HG03066 (cell line): ENCODE results near the gene SORD.
"Not testable (repeated sequence)": the region's sequence is repeated elsewhere in the genome, so short reads cannot be mapped to it uniquely, and the experiment has no call there.

Experiments used
- ATAC-seq: cut with Tn5 transposase; IDR thresholded peaks from one replicate; pipeline ENCODE4 v1.9.1; 2021; ENCODE audit warnings: low read depth; ENCODE audit not compliant: unreplicated experiment

SORD gene

GRCh38 chr15:45023659-45024225 is 747 bp downstream of the SORD start:
- no peak for ATAC-seq

- ATAC-seq, result not testable (repeated sequence)
Observed at GRCh38 chr15:45024649-45025048, 1.7 kb downstream of the SORD start.

GRCh38 chr15:45025627-45026026 is 2.6 kb downstream of the SORD start:
- not testable (repeated sequence) for ATAC-seq

GRCh38 chr15:45026651-45027190 is 3.7 kb downstream of the SORD start:
- no peak for ATAC-seq

GRCh38 chr15:45027220-45027619 is 4.2 kb downstream of the SORD start:
- no peak for ATAC-seq

- no peak for ATAC-seq
Observed at GRCh38 chr15:45030743-45031142, 7.7 kb downstream of the SORD start.

GRCh38 chr15:45031522-45032028 is 8.6 kb downstream of the SORD start:
- ATAC-seq, result not testable (repeated sequence)

- ATAC-seq, result not testable (repeated sequence)
Observed at GRCh38 chr15:45032501-45032900, 9.5 kb downstream of the SORD start.

GRCh38 chr15:45034087-45034486 is 11.1 kb downstream of the SORD start:
- not testable (repeated sequence) for ATAC-seq

- not testable (repeated sequence) for ATAC-seq
Observed at GRCh38 chr15:45034600-45035375, 11.8 kb downstream of the SORD start.

- ATAC-seq, result not testable (repeated sequence)
Observed at GRCh38 chr15:45036812-45037781, 14.1 kb downstream of the SORD start.

GRCh38 chr15:45037936-45038335 is 14.9 kb downstream of the SORD start:
- no peak for ATAC-seq

- not testable (repeated sequence) for ATAC-seq
Observed at GRCh38 chr15:45040396-45040795, 17.4 kb downstream of the SORD start.

GRCh38 chr15:45041538-45041937 is 18.5 kb downstream of the SORD start:
- ATAC-seq, result not testable (repeated sequence)

GRCh38 chr15:45042859-45043258 is 19.9 kb downstream of the SORD start:
- not testable (repeated sequence) for ATAC-seq

- not testable (repeated sequence) for ATAC-seq
Observed at GRCh38 chr15:45044270-45044669, 21.3 kb downstream of the SORD start.

GRCh38 chr15:45048449-45048793 is 25.4 kb downstream of the SORD start:
- ATAC-seq, result not testable (repeated sequence)

- ATAC-seq, result no peak
Observed at GRCh38 chr15:45048794-45049631, 26.0 kb downstream of the SORD start.

- no peak for ATAC-seq
Observed at GRCh38 chr15:45050587-45050986, 27.6 kb downstream of the SORD start.

GRCh38 chr15:45052676-45053075 is 29.7 kb downstream of the SORD start:
- not testable (repeated sequence) for ATAC-seq
